ENCODE results near the gene CYP26B1. TPM values are rescaled to one million over a fixed set of nuclear protein-coding genes. Genes with fewer than 3 reads are reported as not detected.

The CYP26B1 gene
- total RNA-seq, 2 donors from 2014 or later = 6.0 to 20.8 TPM

DNA sequence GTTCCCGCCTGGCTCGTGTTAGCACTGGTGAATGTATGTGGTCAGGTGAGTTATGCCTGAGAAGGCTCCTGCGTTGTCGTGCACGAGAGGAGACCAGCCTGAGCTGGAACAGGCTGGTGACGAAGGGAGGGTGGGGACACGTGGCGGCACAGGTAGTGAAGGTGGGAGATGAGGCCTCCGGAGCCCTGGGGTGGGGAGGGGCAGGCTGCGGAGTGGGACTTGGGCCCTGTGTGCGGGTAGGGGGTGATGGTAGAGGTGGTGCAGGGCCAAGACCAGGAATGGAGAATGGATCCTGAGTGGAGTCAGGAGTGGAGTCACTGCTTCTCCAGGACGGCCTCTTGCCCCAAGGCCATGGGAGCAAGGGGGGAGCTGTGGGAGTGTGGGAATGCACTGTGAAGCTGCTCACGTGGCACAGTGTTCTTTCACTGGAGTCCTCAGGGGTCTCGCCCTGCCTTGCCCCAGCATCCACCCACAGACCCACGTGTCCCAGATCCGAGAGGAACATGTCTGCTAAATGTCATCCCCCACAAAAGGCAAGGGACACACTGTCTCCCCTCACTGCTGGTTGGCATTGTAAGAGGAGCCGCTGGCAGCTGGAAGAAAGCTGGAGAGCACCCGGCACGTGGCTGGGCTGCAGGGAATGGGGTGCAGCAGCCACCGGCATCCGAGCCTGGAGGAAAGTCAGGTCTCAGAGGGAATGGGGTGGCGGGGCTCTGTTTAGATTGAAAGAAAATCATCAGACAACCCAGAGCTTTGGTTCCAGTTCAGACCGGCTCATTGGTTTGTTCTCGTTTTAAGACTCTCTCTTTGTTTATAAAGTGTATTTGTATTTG is 63.7 kb downstream of the CYP26B1 start:
- no peaks in the 10 kb centered on the region for H3K4me1 ChIP-seq (ENCODE audit: control insufficient read depth in 1 of 2, low read depth in 2 of 2)
- no peaks in the 10 kb centered on the region for H3K9me3 ChIP-seq
- DNase-seq (ENCODE audit: low spot score) (no peak), ATAC-seq (ENCODE audit: insufficient number of reproducible peaks, low FRiP score, low read depth) (no peak)
- no peak overlapping the region for H3K27ac ChIP-seq
- no peak overlapping the region for H3K4me3 ChIP-seq
- TF ChIP-seq, protein P1, sequence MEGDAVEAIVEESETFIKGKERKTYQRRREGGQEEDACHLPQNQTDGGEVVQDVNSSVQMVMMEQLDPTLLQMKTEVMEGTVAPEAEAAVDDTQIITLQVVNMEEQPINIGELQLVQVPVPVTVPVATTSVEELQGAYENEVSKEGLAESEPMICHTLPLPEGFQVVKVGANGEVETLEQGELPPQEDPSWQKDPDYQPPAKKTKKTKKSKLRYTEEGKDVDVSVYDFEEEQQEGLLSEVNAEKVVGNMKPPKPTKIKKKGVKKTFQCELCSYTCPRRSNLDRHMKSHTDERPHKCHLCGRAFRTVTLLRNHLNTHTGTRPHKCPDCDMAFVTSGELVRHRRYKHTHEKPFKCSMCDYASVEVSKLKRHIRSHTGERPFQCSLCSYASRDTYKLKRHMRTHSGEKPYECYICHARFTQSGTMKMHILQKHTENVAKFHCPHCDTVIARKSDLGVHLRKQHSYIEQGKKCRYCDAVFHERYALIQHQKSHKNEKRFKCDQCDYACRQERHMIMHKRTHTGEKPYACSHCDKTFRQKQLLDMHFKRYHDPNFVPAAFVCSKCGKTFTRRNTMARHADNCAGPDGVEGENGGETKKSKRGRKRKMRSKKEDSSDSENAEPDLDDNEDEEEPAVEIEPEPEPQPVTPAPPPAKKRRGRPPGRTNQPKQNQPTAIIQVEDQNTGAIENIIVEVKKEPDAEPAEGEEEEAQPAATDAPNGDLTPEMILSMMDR (IDR thresholded peaks at IDR 0.05) = no peak
- H3K27me3 ChIP-seq (replicated peaks; ENCODE audit: insufficient read depth) = no peaks in the 10 kb centered on the region
- no peaks in the 10 kb centered on the region for H3K36me3 ChIP-seq

DNA sequence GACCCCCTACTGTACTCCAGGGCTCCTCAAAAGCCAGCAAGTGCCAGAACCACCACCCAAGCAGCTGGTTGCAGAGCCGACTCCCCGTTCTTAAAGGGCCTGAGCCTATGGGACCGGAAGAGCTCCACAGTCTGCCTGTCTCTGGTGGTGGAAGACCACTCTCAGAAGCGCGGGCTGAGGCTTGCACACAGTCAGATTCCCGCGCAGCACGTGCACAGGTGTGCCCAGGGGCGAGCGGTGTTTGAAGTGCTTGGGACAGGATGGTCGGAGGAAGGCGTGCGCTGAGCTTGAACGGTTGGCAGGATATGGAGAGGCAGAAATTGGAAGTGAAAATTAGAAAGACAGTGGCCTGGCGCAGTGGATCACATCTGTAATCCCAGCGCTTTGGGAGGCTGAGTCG is 64.8 kb downstream of the CYP26B1 start:
- no peak overlapping the region for H3K27ac ChIP-seq
- no peak for DNase-seq (ENCODE audit: low spot score)
- H3K4me1 ChIP-seq (ENCODE audit: control insufficient read depth in 1 of 2, low read depth in 2 of 2) = no peaks in the 10 kb centered on the region
- ATAC-seq (ENCODE audit: insufficient number of reproducible peaks, low FRiP score, low read depth) = no peak
- TF ChIP-seq, protein P1 (IDR thresholded peaks at IDR 0.05) = no peak
- H3K9me3 ChIP-seq = no peaks in the 10 kb centered on the region
- no peaks in the 10 kb centered on the region for H3K36me3 ChIP-seq
- H3K4me3 ChIP-seq = no peak overlapping the region
- H3K27me3 ChIP-seq (replicated peaks; ENCODE audit: insufficient read depth) = no peaks in the 10 kb centered on the region

DNA sequence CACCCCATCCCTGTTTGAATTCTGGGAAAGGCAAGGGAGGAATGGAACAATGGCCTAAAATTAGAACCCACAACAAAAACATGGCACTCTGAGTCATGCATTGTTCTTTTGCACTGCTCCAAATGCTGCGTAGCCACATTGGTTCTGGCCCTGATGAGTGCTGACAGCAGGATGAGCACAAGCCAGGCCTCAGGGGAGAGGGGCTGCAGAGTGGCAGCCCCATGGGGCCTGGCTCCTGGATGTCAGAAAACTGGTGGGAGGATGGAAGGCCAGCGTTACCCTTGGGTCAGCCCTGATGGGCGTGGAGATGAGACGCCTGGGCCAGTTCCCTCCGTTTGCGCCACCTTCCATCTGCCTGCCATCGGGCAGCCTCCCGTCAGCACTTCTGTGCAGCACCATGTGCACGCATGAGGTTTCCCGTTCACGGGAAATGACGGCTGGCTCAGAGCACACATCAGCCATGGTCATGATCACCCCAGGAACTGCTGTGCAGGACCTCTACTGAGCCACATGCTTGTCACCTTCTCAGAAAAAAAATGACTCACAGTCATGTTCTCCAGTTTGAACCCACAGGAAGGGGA is 65.6 kb downstream of the CYP26B1 start:
- H3K4me3 ChIP-seq = no peak overlapping the region
- no peaks in the 10 kb centered on the region for H3K4me1 ChIP-seq (ENCODE audit: control insufficient read depth in 1 of 2, low read depth in 2 of 2)
- TF ChIP-seq, protein P1 (IDR thresholded peaks at IDR 0.05) = no peak
- H3K27me3 ChIP-seq (replicated peaks; ENCODE audit: insufficient read depth) = no peaks in the 10 kb centered on the region
- no peaks in the 10 kb centered on the region for H3K9me3 ChIP-seq
- DNase-seq (ENCODE audit: low spot score) (no peak), ATAC-seq (ENCODE audit: insufficient number of reproducible peaks, low FRiP score, low read depth) (no peak)
- H3K27ac ChIP-seq = no peak overlapping the region
- no peaks in the 10 kb centered on the region for H3K36me3 ChIP-seq

DNA sequence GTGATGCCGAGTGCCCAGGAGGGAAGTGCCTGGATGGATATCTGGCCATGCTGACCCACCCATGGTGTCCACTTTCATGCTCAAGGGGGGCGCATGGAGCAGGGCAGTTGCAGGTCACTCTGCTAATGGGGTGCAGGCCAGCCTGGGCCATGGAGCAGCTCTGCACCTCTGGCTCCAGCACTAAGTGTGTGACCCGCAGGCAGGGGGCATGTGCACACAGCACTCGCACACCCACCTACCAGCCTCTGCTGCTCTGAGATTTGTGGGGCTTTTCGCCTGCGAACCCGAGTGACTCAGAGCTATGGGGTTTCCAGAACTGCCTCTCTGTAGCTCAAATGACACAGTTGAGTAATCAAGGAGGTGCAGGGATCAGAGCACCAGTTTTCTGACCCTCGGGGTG is 66.2 kb downstream of the CYP26B1 start:
- TF ChIP-seq, protein P1 (IDR thresholded peaks at IDR 0.05) = no peak
- Histone ChIP-seq H3K36me3 (no peaks in the 10 kb centered on the region), H3K27me3 (replicated peaks; ENCODE audit: insufficient read depth) (no peaks in the 10 kb centered on the region), H3K4me1 (ENCODE audit: control insufficient read depth in 1 of 2, low read depth in 2 of 2) (no peaks in the 10 kb centered on the region), H3K4me3 (no peak overlapping the region), H3K9me3 (no peaks in the 10 kb centered on the region), H3K27ac (no peak overlapping the region)
- no peak for DNase-seq (ENCODE audit: low spot score)
- ATAC-seq (ENCODE audit: insufficient number of reproducible peaks, low FRiP score, low read depth) = no peak

DNA sequence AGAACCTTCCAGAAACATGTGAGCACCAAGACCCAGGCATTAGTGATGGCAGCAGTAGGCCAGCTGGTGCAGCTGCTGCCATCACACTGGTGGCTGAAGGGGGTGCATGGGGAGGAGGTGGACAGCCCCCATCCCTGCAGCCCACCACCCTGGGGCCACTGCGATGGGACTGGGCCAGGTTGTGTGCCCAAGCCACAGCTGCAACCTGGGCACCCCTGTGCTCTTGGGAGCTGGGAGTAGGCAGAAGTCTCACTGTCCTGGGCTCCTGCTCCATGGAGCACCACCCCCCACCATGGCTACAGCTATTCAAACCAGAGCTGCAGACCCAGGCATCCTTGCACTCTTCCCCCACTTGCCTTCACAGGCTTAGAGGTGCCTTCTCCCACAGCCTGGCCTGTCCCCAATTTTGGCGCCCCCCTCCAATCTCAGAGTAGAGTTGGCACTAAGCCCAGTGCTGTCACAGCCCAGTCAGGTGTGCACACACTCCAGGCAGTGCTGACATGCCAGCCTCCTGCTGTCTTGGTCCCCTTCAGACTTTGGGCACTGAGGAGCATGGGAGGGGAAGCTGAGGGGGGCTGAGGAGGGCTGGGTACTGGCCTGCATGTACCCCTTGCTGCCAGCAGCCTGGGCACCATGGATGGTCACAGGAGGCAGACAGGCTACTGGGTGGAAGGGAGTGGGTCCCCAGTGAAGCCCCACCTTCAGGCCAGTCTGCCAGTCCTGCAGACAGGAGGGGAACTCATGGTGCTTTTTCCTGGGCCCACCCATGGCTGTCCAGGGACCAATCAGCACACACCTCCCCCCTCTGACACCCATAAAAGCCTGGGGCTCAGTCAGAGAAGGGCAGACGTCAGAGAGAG is 67.1 kb downstream of the CYP26B1 start:
- no peak overlapping the region for H3K27ac ChIP-seq

More for the DNA sequence above, 67.1 kb downstream of the CYP26B1 start:
- no peaks in the 10 kb centered on the region for H3K27me3 ChIP-seq (replicated peaks; ENCODE audit: insufficient read depth)
- H3K4me1 ChIP-seq (ENCODE audit: control insufficient read depth in 1 of 2, low read depth in 2 of 2) = no peaks in the 10 kb centered on the region
- no peak overlapping the region for H3K4me3 ChIP-seq
- TF ChIP-seq, protein P1 (IDR thresholded peaks at IDR 0.05) = no peak
- ATAC-seq (ENCODE audit: insufficient number of reproducible peaks, low FRiP score, low read depth) (no peak), DNase-seq (ENCODE audit: low spot score) (no peak)
- no peaks in the 10 kb centered on the region for H3K9me3 ChIP-seq
- no peaks in the 10 kb centered on the region for H3K36me3 ChIP-seq

All from thoracic aorta (tissue), 2 donors.